ENCODE measurements around the gene NFKBIL1. TPM values are rescaled to one million over a fixed set of nuclear protein-coding genes. Genes with fewer than 3 reads are reported as not detected.

Gene NFKBIL1
- total and polyA plus RNA-seq, 10 of the 15 experiments (the other 5 are each of a cell fraction or from before 2014, with no cell fraction given) = 0.19 to 15.1 (median 7.0) TPM

DNA sequence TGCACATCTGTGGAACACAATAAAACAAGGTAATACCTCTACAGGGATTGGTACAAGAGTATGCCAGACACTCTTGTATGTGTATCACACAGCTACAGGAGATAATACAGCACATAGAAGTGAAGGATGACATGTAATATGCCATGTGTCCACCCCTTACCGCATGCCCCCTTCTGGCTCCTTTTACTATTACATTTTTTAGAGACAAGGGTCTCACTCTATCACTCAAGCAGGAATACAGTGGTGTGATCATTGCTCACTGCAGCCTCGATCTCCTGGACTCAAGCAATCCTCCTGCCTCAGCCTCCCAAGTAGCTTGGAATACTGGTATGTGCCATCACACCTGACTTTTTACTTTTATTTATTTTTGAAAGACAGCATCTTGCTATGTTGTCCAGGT, 49.6 kb downstream of the NFKBIL1 start:
- H3K27ac ChIP-seq (ENCODE audit: control insufficient read depth, insufficient read depth) = no peak overlapping the region
- TF ChIP-seq RUNX3 (IDR thresholded peaks at IDR 0.05; ENCODE audit: low read length) (peak; percentile 37; the same call in 1 of the 2 replicates), REST (IDR thresholded peaks at IDR 0.05; ENCODE audit: low read depth, low read length) (no peak), CTCF (IDR thresholded peaks at IDR 0.05 in 2 of 3, conservative IDR thresholded peaks at IDR 0.05 in 1 of 3; ENCODE audit: control insufficient read depth in 2 of 3, extremely low read depth in 1 of 3, insufficient read depth in 1 of 3, low read depth in 3 of 3, low read length in 3 of 3) (peak; percentile 45 to 64 (median 56)), SREBF2 (IDR thresholded peaks at IDR 0.05; ENCODE audit: low read length) (no peak), PKNOX1 (IDR thresholded peaks at IDR 0.05) (peak; percentile 60), RELA (IDR thresholded peaks at IDR 0.05; ENCODE audit: borderline replicate concordance, partially characterized antibody) (peak; percentile 22), SMC3 (IDR thresholded peaks at IDR 0.05; ENCODE audit: borderline replicate concordance, low read length) (peak; percentile 86; the same call in 1 of the 2 replicates), STAT1 (conservative IDR thresholded peaks at IDR 0.05) (no peak), YY1 (IDR thresholded peaks at IDR 0.05; ENCODE audit: low read depth, low read length) (no peak), ZNF217 (IDR thresholded peaks at IDR 0.05) (no peak), PAX5 (IDR thresholded peaks at IDR 0.05; ENCODE audit: borderline replicate concordance, low read depth, low read length) (no peak), SMARCA5 (IDR thresholded peaks at IDR 0.05) (peak; percentile 75)
- TF ChIP-seq, protein P1, sequence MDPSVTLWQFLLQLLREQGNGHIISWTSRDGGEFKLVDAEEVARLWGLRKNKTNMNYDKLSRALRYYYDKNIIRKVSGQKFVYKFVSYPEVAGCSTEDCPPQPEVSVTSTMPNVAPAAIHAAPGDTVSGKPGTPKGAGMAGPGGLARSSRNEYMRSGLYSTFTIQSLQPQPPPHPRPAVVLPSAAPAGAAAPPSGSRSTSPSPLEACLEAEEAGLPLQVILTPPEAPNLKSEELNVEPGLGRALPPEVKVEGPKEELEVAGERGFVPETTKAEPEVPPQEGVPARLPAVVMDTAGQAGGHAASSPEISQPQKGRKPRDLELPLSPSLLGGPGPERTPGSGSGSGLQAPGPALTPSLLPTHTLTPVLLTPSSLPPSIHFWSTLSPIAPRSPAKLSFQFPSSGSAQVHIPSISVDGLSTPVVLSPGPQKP (IDR thresholded peaks at IDR 0.05; ENCODE audit: low read depth, low read length) = no peak

More for the DNA sequence above, 49.6 kb downstream of the NFKBIL1 start:
- Histone ChIP-seq H4K20me1 (ENCODE audit: control insufficient read depth, insufficient read depth) (no peaks in the 10 kb centered on the region), H3K4me3 (no peak overlapping the region), H3K27me3 (replicated peaks in 1 of 2; ENCODE audit: control insufficient read depth in 2 of 2, insufficient read depth in 2 of 2, low read length in 1 of 2) (no peaks in the 10 kb centered on the region), H3K4me1 (ENCODE audit: control insufficient read depth, insufficient read depth, low read length) (peaks cover 18% of the 10 kb centered on the region), H3K4me2 (ENCODE audit: control insufficient read depth, insufficient read depth) (no peak overlapping the region), H3K36me3 (ENCODE audit: control insufficient read depth in 2 of 2, insufficient read depth in 2 of 2, low read length in 1 of 2) (no peaks in the 10 kb centered on the region), H3K9ac (ENCODE audit: control insufficient read depth, insufficient read depth, low read length) (no peak overlapping the region), H3K79me2 (ENCODE audit: control insufficient read depth, insufficient read depth, low read length) (no peaks in the 10 kb centered on the region), H3K9me3 (replicated peaks; ENCODE audit: control insufficient read depth, insufficient read depth, low read length) (no peaks in the 10 kb centered on the region), H2AFZ (ENCODE audit: control insufficient read depth, low read depth, low read length) (no peak overlapping the region; the same call in 1 of the 2 replicates)
- FAIRE-seq (no peak), ATAC-seq (peak; percentile 84), DNase-seq (ENCODE audit: low read depth, low spot score) (no peak)
- ChIA-PET RAD21 (ENCODE audit: unreplicated experiment) (interaction anchor here (1.3 to 12.5 kb wide), 7 partner anchors 16 to 234 kb away, joined by 4 to 668 read pairs (median 66); partner anchors contain the start of genes AIF1, ATP6V1G2, C6orf47 and DDX39B), SMC1A (ENCODE audit: uncharacterized antibody, unreplicated experiment) (interaction anchor here (0.6 to 45.5 kb wide), 10 partner anchors 15 to 236 kb away, joined by 3 to 1989 read pairs (median 6); partner anchors contain the start of genes AIF1, ATP6V1G2, DDX39B and LST1), POLR2A (interaction anchor here (0.9 to 8.5 kb wide), 8 partner anchors 16 to 68 kb away, joined by 3 to 282 read pairs (median 12); partner anchors contain the start of genes ATP6V1G2, DDX39B, GPANK1 and LST1), CTCF (interaction anchor here (0.7 to 31.0 kb wide), 15 partner anchors 10 to 699 kb away, joined by 3 to 2098 read pairs (median 4); partner anchors contain the start of genes AIF1, ATP6V1G2, C6orf47 and DDX39B)
- no TSS peak for BruUV-seq (replicated peaks)
- WGBS (ENCODE audit: insufficient coverage, insufficient replicate concordance, low lambda C conversion rate, missing lambda C conversion rate) = 2% methylated on average over 2 of the region's 2 CpGs
- in situ Hi-C loops (cut with MboI) (loop anchor here (5.0 kb wide), 2 partner anchors 50 to 105 kb away; partner anchors contain the start of genes ATP6V1G2 and NFKBIL1), intact Hi-C loops (cut with micrococcal nuclease; ENCODE audit: unreplicated experiment) (loop anchor here (10.0 kb wide), 1 partner anchor 202 kb away; no protein-coding TSS in a partner anchor)
